HL-60/S4 (cell line): ENCODE data around the gene STXBP5L.
"Not testable (repeated sequence)": the region's sequence is repeated elsewhere in the genome, so short reads cannot be mapped to it uniquely, and the experiment has no call there.

Source experiments
- in situ Hi-C: fragments of 300-500 bp; cut with MboI; formaldehyde crosslinking; loops from 2 replicates; pipeline ENCODE4 v1.14.3; 2022; ENCODE audit warnings: low sequenced_read_pairs

Gene STXBP5L

DNA sequence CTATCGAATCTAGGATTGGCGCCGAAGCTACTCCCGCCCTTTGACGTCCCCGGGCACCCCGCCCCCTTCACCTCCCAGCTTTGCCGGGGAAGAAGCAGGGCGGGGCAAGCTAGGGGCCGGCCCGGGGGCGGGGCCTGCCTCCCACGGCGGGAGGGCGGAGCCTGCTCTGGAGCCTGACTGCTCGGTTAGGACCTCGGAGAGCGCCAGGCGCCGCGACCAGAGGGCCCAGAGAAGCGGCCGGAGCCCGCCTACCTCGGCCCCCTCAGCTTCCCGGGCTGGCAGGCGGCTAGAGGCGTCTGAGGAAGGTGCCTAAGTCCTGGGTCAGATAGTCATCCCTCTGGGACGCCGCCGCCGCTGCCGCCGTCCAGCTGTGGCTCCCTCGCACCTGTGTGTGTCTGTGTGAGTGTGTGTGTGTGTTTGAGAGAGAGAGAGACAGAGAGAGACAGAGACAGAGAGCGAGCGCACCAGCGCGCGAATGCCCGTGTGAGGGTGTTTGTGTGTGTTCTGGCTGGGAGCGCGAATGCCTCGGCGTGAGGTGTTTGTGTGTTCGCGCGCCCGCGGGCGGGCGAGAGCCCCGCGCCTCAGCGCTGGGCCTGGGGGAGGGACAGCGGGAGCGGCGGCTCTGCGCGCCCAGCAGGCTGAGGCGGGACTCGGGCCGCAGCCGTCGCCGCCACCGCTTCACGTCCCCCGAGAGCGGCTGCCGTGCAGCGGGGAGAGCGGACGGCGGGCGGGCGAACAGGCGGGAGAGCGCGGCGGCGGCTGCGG is at the start of gene STXBP5L:
Gene STXBP5L (plus strand): TSS at position 176 of the 765 bp plus-strand sequence. CDS start 1,374 bp downstream, outside the sequence.
- in situ Hi-C loops, result no loop called here

DNA sequence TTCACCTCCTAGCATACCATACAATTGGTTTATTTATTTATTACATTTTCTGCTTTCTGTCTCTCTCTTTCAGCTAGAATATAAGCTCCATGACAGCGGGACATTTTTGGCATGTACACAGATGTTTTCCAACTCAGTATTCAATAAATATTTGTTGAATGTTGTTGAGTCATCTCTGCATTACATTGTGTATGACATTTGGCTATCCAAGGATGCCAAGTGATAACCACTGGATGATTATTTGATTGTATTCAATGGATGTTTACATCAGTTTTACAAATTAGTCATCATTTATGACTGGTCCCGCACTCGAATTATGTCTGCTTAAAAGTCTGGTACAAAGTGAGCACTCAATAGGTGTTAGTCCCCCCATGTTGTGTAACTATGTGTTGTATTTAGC is 49.5 kb upstream of the STXBP5L start:
- in situ Hi-C loops, result no loop called here

DNA sequence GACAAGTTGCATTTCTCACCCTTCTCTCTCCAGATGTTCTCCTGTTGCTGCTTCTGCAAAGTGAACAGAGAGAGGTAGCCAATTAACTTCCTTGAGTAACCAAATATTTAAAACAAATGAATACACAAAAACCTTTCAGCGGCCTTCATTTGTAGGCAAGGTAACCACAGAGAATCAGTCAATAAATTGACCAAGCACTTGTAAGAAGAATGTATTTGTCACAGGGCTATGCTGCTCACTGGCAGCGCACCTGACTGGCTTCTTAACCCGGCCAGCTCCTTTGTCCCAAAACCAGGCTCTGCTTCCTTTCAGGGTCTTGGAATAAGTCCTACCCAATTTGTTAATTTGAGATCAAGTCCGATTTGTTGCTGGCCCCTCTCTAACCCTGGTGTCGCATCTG is 43.5 kb upstream of the STXBP5L start:
- in situ Hi-C loops, result no loop called here

DNA sequence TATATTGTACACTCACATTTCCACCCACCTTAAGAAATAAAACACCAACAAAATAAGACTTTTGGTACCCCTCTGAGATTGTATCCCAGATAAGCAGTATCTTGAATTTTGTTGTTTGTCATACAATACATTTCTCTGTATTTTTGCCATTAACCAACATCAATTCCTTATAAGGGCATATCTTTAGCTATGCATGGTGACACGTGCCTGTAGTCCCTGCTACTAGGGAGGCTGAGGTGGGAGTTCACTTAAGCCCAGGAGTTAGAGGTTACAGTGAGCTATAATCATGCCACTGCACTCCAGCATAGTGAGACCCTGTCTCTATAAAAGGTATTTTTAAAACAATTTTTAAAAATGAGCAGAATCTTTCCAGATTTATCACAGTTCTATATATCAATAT is 32.5 kb upstream of the STXBP5L start:
- in situ Hi-C loops, result no loop called here

DNA sequence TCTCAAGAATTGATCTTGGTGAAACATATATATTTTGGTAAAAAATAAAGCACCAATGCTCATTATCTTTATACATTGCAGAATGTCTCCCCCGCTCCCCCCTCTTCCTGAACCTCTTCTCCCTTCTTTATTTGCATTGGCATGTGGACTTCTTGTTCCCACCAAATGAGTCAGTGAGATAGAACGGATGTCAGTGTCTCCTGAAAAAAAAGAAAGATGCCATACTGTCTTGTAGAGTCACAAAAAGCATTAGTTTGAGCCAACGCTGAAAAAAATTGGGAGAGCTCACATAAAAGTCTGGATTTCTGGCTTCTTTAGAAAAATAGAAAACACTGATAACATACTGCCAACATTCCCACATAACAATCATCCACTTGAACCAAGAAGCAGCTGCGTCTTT is 32.0 kb upstream of the STXBP5L start:
- in situ Hi-C loops, result no loop called here

DNA sequence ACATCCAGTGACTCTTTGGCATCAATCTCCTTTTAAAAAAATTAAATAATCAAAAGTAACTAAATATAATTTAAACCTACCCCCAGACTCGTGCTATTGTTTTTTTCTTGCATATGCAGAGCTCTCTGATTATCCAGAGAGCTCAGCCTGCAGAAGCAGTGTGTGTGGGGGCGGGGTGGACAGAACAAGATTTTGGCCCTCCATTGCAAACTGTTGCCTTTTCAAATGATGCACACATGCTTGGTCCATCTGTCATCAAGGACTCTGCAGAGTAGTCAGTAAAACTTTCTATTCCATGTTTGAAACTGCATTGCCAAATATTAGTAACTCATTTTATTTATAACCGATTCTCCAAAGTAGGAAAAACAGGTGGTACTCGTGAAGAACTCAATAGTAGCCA is 28.6 kb upstream of the STXBP5L start:
- in situ Hi-C loops, result no loop called here

DNA sequence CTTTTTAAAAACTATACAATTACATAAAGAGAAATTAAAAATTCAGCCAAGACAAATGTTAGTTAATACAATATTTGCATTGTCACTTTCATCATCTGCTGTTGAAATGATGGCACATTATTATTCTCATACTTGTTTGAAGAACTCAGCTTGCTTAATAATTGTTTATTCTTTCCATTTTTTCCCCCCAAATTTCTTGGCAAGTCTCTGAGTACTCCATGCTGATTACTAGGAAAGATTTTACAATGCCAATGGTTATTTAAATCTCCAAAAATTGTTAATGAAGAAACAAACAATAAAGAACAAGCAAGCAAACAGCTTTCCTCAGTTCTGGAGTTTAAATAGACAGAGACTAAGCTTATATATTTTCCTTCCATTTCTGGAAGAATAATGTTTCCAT is 15.1 kb upstream of the STXBP5L start:
- in situ Hi-C loops, result no loop called here

DNA sequence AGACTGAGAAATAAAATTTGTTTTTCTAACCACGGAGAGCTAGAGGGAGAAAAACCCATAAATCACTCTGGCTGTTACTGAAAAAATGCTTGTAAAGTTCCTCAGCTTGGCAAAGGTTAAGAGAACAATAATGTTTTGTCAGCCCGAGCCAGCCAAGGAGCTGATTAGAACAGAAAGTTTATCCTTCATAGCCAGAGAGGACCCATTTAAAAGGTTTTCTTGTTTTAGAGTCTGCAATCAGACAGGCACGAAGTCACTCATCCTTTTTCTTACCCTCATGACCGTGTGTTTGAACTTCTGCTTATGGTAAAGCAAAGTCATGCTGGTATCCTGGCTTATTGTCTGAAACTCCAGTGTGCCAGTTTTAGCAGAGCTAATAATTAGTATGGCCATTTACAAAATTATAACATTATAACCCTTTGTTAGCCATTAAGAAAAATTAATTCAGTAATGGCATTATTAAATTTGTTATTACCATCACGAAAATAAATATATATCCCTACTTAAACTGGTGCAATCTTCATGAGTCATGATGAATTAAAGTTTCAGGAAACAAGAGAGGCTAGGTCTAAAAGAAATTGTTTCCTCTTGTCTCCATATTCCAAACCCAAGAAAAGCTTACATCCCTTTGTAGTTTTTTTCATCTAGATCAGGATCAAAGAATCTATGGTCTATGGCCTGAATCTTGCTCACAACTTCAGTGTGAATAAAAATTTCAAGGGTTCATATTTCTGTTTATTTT is 13.5 kb upstream of the STXBP5L start:
- in situ Hi-C loops, result no loop called here

DNA sequence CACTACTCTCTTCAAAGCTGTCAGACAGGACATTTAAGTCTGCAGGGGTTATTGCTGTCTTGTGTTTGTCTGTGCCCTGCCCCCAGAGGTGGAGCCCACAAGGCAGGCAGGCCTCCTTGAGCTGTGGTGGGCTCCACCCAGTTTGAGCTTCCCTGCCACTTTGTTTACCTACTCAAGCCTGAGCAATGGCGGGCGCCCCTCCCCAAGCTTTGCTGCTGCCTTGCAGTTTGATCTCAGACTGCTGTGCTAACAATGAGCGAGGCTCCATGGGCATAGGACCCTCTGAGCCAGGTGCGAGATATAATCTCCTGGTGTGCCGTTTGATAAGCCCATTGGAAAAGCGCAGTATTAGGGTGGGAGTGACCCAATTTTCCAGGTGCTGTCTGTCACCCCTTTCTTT is 6.3 kb upstream of the STXBP5L start:
- in situ Hi-C loops, result not testable (repeated sequence)

DNA sequence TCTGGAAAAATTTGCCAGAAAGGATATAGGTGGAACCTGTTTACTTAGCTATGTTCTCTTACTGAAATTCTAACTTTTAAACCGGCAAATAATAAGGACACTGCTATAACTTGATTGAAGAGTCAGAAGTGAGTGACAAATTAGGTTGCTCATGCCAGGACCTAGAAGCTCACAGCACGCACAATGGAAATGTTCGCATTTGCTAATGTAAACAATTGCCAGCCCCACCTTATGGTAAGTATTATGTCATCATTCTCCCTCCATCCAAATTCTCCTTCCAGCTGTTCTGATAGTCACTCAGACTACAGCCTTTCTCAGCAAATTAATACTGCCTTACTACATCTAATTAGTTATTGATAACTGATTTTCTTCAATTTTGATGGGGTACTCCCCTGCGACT is 4.8 kb upstream of the STXBP5L start:
- in situ Hi-C loops, result no loop called here

DNA sequence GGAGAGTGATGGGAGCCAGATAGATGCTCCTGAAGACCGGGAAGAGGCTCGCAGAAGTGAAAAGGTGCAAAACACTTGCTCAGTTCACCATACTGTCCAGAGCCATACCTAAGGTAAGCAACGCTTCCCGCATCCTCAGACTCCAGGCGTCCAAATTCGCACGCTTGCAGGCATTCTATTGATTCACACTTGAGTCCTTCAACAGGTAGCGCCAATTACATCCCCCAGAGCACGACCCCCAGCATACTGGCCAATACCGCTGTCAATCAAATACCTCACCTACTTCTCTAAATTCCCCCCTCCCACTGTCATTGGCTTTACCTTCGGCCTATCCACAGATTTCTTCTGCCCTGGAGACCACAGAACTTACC is 361 bp upstream of the STXBP5L start:
- in situ Hi-C loops, result no loop called here

DNA sequence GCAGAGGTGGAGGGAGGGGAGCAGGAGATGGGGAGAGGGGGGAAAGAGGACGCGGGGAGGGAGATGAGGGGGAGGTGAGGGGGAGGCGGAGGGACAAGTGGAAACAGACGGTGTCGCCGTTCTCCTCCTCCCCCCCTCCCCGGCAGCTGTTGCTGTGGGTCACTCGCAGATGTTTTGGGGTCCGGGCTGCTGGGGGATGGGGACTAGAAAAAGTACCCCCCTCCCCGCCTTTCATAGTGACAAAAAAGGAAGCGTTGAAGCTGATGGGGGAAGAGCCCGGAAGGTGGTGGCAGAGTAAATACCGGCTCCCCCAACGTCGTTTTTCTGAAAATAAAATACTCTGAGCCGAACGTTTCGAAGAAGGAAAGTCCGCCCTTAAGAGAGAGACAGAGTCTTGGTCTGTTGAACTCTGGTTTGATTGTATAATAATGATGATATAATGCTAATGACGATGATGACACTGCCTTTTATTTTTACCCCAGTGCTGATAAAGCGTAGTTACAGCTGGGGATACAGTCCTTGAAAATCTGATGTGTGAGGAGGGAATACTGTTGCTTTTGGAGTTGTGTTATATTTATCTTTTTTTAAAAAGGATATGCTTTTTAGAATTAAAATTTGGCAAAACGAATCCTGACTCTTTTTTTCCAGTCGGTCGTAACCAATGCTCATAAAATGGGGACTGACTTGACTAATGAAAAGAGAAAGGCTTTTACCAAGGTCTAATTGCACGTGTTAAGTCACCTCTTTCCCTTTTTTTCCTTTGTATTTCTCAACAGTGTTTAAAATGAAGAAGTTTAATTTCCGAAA is 993 bp downstream of the STXBP5L start:
- in situ Hi-C loops, result no loop called here

DNA sequence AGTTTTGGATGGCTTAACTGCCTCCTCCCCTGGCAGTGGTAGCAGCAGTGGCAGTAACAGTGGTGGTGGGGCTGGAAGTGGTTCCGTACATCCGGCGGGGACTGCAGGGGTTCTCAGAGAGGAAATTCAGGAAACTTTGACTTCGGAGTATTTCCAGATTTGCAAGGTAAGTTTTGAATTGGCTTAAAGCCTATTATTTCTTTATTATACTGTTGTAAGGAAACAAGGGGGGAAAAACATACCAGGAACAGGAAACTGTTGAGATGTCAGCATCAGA is 1.5 kb downstream of the STXBP5L start:
- in situ Hi-C loops, result no loop called here

DNA sequence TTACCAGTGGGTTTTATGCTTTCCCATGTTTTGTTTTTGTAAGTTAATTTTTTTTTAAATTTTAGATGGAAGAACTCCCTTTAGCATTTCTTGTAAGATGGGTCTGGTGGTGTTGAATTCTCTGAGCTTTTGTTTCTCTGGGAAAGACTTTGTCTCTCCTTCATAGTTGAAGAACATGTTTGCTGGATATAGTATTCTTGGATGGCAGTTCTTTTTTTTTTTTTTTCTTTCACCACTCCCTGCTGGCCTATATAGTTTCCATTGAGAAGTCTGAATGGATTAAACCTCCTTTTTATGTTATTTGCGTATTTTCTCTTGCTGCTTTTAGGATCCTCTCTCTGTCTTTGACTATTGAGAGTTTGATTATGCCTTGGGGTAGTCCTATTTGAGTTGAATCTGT is 18.1 kb downstream of the STXBP5L start:
- in situ Hi-C loops, result no loop called here

DNA sequence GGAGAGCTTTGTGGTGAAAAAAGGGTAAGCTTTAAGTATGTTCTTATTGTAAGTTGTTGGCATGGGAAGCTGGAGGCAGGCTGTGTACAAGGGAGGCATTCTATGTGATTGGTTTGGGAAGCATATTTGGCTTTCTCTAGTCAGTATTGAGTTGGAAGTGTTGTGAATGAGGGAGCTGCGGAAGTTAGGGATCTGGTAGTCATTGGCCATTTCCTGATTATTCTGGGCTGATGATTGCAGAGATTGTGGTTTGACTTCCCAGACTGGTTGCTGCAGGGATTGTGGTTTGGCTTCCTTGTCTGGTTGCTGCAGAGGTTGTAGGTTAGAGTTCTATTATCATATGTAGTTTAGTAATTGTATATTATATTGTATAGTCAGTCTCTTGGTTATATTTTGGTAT is 21.0 kb downstream of the STXBP5L start:
- in situ Hi-C loops, result no loop called here

DNA sequence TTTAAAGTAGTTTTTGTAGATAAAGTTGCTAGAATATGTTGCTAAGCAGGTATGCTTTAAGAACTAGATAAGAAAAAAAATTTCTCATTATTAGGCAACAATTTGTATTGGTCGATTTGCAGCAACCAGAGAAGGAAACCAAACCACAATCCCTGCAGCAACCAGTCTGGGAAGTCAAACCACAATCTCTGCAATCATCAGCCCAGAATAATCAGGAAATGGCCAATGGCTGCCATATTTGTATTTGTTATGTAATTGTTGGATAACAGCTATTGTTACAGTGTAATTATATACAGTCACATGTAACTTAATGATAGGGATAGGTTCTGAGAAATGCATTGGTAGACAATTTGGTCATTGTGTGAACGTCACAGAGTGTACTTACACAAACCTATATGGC is 23.6 kb downstream of the STXBP5L start:
- in situ Hi-C loops, result no loop called here

DNA sequence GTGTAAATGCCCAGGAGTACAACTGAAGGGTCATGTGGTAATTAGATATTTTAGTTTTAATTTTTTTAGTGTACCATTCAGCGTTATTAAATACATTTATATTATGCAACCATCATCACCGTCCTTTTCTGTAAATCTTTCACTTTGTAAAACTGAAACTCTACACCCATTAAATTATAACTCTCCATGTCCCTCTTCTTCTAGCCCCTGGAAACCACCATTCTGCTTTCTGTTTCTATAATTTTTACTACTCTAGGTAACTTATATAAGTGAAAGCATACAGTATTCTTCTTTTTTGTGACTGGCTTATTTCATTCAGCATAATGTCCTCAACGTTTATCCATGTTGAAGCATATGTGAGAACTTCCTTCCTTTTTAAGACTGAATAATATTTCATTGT is 48.1 kb downstream of the STXBP5L start:
- in situ Hi-C loops, result no loop called here

DNA sequence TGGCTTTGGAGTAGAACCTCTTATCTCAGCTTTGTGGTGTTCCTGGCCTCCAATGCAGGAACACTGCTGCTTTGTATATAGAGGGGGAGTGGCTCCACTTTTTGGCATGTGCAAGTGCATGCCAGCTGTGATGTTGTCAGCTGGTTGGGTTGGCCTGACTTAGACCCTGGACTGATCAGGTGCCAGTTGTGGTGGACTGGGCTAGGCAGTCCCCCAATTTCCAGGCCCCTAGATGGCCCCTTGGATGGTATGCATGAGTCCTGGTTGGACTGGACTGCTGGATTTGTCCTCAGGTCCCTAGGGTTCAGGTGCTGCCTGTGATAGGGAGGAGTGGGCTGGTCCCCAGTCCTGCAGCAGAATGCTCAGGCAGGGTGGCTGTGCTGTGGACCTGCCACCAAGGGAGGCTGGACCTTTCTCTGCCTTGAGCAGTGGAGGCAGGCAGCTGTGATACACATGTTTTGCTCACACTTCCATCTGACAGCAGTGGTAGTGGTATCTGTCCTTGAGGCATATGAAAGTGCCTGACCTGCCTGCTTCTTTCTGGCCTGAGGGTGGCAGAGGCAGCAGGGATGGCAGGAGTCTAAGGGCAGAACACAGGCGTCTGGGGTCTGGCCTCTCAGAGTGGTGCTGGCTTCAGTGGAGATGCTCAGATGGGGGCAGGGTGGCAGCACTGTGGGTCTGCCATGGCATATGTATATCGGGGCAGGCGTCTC is 74.8 kb downstream of the STXBP5L start:
- in situ Hi-C loops, result no loop called here

DNA sequence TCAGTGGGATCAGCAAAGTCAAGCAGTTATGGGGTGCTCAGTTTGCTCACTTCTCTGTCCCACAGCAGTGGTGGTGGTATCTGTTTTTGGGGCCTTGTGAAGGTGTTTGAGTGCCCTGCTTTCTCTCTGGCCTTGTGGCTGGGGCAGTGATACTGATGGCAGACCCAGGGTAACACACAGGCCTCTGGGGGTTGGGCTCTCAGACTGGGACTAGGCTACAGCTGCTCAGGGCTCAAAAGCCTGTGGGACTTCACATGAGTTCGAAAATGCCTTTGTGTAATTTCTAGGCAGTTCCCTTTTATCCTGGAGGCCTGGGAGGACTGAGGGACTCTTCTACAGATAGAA is 75.3 kb downstream of the STXBP5L start:
- in situ Hi-C loops, result no loop called here

DNA sequence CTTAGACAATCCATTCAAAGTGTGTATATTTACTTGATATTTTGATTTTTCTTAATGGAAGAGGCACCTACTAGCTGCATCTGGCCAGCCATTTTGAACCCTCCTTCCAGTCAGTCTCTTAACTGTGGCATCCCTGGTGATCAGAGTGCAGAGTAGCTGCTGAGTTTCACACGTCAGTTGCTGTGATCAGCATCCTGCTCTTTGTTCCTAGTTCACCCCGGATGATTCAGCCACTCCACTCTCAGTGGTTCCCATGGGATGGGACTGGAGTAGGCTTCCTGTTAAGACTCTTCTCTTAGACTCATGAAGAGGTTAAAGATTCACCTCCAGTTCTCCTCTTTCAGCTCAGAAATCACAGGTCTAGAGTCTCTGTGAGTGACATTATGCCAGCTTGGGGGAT is 75.8 kb downstream of the STXBP5L start:
- in situ Hi-C loops, result no loop called here

DNA sequence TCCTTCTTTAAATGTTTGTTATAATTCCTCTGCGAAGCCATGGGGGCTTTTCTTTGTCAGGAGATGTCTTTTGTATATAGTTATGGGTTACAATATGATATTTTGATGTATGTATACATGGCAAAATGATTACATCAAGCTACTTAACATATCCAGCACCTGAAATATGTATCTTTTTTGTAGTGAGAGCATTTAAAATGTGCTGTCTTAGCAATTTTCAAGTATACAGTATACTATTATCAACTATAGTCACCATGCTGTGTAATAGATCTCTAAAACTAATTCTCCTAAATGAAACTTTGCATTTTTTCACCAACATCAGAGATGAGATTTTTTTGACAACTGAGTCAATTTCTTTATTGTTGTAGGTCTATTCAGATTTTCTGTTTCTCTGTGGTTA is 77.2 kb downstream of the STXBP5L start:
- in situ Hi-C loops, result no loop called here

DNA sequence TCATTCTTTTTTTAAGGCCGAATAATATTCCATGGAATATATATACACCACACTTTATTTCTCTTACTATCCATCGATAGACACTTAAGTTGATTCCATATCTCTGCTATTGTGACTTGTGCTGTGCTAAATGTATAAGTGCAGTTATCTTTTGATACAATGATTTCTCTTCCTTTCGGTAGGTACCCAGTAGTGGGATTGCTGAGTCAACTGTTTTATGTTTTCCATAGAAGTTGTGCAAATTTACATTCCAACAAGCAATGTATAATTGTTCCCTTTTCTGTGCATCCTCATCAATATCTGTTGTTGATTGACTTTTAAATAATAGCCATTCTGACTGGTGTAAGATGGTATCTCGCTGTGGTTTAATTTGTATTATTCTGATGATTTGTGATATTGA is 81.0 kb downstream of the STXBP5L start:
- in situ Hi-C loops, result no loop called here
